Type B pancreatic cell (in vitro differentiated cells): Measurements from ENCODE around the gene CDC37. TPM values are rescaled to one million over a fixed set of nuclear protein-coding genes. Genes with fewer than 3 reads are reported as not detected.

ENCODE experiments used
- DNase-seq: peaks from one replicate; pipeline ENCODE4 v3.0.0; 2021; ENCODE audit warnings: mixed read lengths; ENCODE audit not compliant: unreplicated experiment; ENCODE audit errors: extremely low spot score
- H3K27ac Mint-ChIP-seq: 2 replicates; pipeline ENCODE4 v1.8.0; 2021; ENCODE audit warnings: mild to moderate bottlenecking, mixed read lengths
- H3K27me3 Mint-ChIP-seq: 2 replicates; pipeline ENCODE4 v1.8.0; 2021; ENCODE audit warnings: mixed read lengths
- H3K36me3 Mint-ChIP-seq: 2 replicates; pipeline ENCODE4 v1.8.0; 2021; ENCODE audit warnings: mixed read lengths
- H3K4me1 Mint-ChIP-seq: one replicate; pipeline ENCODE4 v1.8.0; 2021; ENCODE audit warnings: mixed read lengths; ENCODE audit not compliant: unreplicated experiment
- H3K4me3 Mint-ChIP-seq: 2 replicates; pipeline ENCODE4 v1.8.0; 2021; ENCODE audit warnings: mild to moderate bottlenecking, mixed read lengths
- H3K9me3 Mint-ChIP-seq: 2 replicates; pipeline ENCODE4 v1.8.0; 2021; ENCODE audit warnings: mixed read lengths
- CTCF ChIP-seq: fragments of 200-600 bp; sonication (generic); conservative IDR thresholded peaks from 2 replicates; pipeline ENCODE4 v1.5.0; 2021; ENCODE audit warnings: antibody characterized with exemption, mild to moderate bottlenecking
- total RNA-seq: library from RNA; stranded (reverse); gene quantifications from 2 replicates; pipeline ENCODE4 v1.2.1, GENCODE V29; 2021; ENCODE audit warnings: low replicate concordance

Gene CDC37
- total RNA-seq, 1 donor from 2014 or later, result 126 TPM

GRCh38 chr19:10418485-10419199 is 15.3 kb upstream of the CDC37 start:
- no peak for DNase-seq
- Mint-ChIP-seq H3K36me3 (peaks cover 3% of the 10 kb centered on the region), H3K27me3 (peaks cover 80% of the 10 kb centered on the region), H3K4me1 (peaks cover 25% of the 10 kb centered on the region), H3K9me3 (no peaks in the 10 kb centered on the region), H3K4me3 (peak overlapping the region; percentile 81), H3K27ac (peak overlapping the region; percentile 53)
- TF ChIP-seq CTCF, result no peak

- Mint-ChIP-seq H3K9me3 (no peaks in the 10 kb centered on the region), H3K4me1 (peaks cover 25% of the 10 kb centered on the region), H3K27me3 (peaks cover 77% of the 10 kb centered on the region), H3K4me3 (peak overlapping the region; percentile 81), H3K36me3 (peaks cover 3% of the 10 kb centered on the region), H3K27ac (peak overlapping the region; percentile 53)
- TF ChIP-seq CTCF, result no peak
- no peak for DNase-seq
These were observed 14.8 kb upstream of the CDC37 start for GRCh38 chr19:10418235-10418484.

- Mint-ChIP-seq H3K36me3 (peaks cover 3% of the 10 kb centered on the region), H3K4me1 (peaks cover 25% of the 10 kb centered on the region), H3K4me3 (peak overlapping the region; percentile 81), H3K9me3 (no peaks in the 10 kb centered on the region), H3K27me3 (peaks cover 77% of the 10 kb centered on the region), H3K27ac (peak overlapping the region; percentile 53)
- TF ChIP-seq CTCF, result no peak
- no peak for DNase-seq
These were observed 14.3 kb upstream of the CDC37 start for GRCh38 chr19:10417541-10418234.

GRCh38 chr19:10416380-10417257 is 13.3 kb upstream of the CDC37 start:
- peak overlapping the region; percentile 89 for H3K27ac Mint-ChIP-seq
- no peaks in the 10 kb centered on the region for H3K9me3 Mint-ChIP-seq
- peak; percentile 92 for DNase-seq
- H3K4me3 Mint-ChIP-seq, result peak overlapping the region; percentile 77
- peaks cover 20% of the 10 kb centered on the region for H3K4me1 Mint-ChIP-seq
- H3K27me3 Mint-ChIP-seq, result peaks cover 75% of the 10 kb centered on the region
- TF ChIP-seq CTCF, result peak; percentile 93
- peaks cover 3% of the 10 kb centered on the region for H3K36me3 Mint-ChIP-seq

- H3K36me3 Mint-ChIP-seq, result peaks cover 3% of the 10 kb centered on the region
- H3K9me3 Mint-ChIP-seq, result no peaks in the 10 kb centered on the region
- H3K27me3 Mint-ChIP-seq, result peaks cover 75% of the 10 kb centered on the region
- no peak for TF ChIP-seq CTCF
- no peak for DNase-seq
- H3K27ac Mint-ChIP-seq, result no peak overlapping the region
- H3K4me3 Mint-ChIP-seq, result peak overlapping the region; percentile 64
- H3K4me1 Mint-ChIP-seq, result peaks cover 20% of the 10 kb centered on the region
These were observed 12.7 kb upstream of the CDC37 start for GRCh38 chr19:10416083-10416379.
